K562 (cell line): ENCODE measurements around the gene ZNF408. TPM values are rescaled to one million over a fixed set of nuclear protein-coding genes. Genes with fewer than 3 reads are reported as not detected.

Experiments used
- ATAC-seq: fragments of 200-7000 bp; cut with Tn5 transposase; 3 replicates; pipeline ENCODE4 v1.9.1; 2020; ENCODE audit warnings: moderate library complexity
- BruUV-seq: library from RNA; stranded (reverse); fragments of 400-500 nt; replicated peaks from 2 replicates; lab custom pipeline; 2021; lab: Mats Ljungman, UMichigan
- CTCF ChIA-PET: fragments of 300-600 bp; formaldehyde crosslinking; extraction: SDS; loops from one replicate; lab custom pipeline; 2021; ENCODE audit warnings: low intra/inter-chr PET ratio; lab: Yijun Ruan, JAX
- POLR2A ChIA-PET: fragments of 300-600, 350-650 bp; sonication (Branson Sonifier 250); formaldehyde crosslinking; extraction: SDS; loops from one replicate; lab custom pipeline; 2021; ENCODE audit warnings: antibody characterized with exemption, inconsistent platforms; lab: Yijun Ruan, JAX
- DNase-seq, 4 experiments: peaks; one replicate each; pipeline versions ENCODE4 v3.0.0 to v3.0.0-alpha.2; 2011 to 2018; ENCODE audit warnings: low spot score in 3 of 4, mixed read lengths in 3 of 4; ENCODE audit errors: extremely low read depth in 1 of 4
- FAIRE-seq: peaks from 2 replicates; lab custom pipeline; 2011; peaks lifted over from hg19 to GRCh38; lab: Jason Lieb, UNC
- H2AFZ ChIP-seq: 2 replicates; pipeline ENCODE4 v1.6.0; 2011; ENCODE audit warnings: low read depth, low read length, control low read depth, inconsistent platforms
- H3K27ac ChIP-seq: fragments of 200-600 bp; 3 replicates; pipeline ENCODE4 v1.8.0; 2011; ENCODE audit warnings: low read depth, mild to moderate bottlenecking, control low read depth, inconsistent platforms, low read length, moderate library complexity, mixed read lengths; ENCODE audit errors: extremely low read depth
- H3K27me3 ChIP-seq, 2 experiments: fragments of 300-600 bp in 1 of 2; 2 replicates in 1 of 2; 3 replicates in 1 of 2; pipeline versions ENCODE4 v1.6.0 to v1.8.0; 2011; ENCODE audit warnings: inconsistent platforms in 2 of 2, low read length in 2 of 2, mild to moderate bottlenecking in 1 of 2, mixed read lengths in 1 of 2, moderate library complexity in 1 of 2; ENCODE audit not compliant: control insufficient read depth in 2 of 2, insufficient read depth in 2 of 2
- H3K36me3 ChIP-seq: fragments of 300-600 bp; 3 replicates; pipeline ENCODE4 v1.8.0; 2011; ENCODE audit warnings: mild to moderate bottlenecking, low read length, inconsistent platforms; ENCODE audit not compliant: control insufficient read depth, insufficient read depth
- H3K4me1 ChIP-seq, 2 experiments: fragments of 200-600 bp in 1 of 2; replicated peaks in 1 of 2; 2 replicates in 1 of 2; 3 replicates in 1 of 2; pipeline versions ENCODE4 v1.5.1 to v1.8.0; 2011; ENCODE audit warnings: inconsistent platforms in 2 of 2, low read length in 2 of 2, mild to moderate bottlenecking in 1 of 2, mixed read lengths in 1 of 2, moderate library complexity in 1 of 2; ENCODE audit not compliant: control insufficient read depth in 2 of 2, insufficient read depth in 2 of 2
- H3K4me2 ChIP-seq: 2 replicates; pipeline ENCODE4 v1.6.1; 2011; ENCODE audit warnings: low read length, control low read depth, inconsistent platforms, mixed read lengths; ENCODE audit not compliant: insufficient read depth
- H3K4me3 ChIP-seq: fragments of 200-600 bp; sonication (generic), shearing (Covaris generic); 2 replicates; pipeline ENCODE4 v1.5.1; 2016; ENCODE audit warnings: control low read depth, inconsistent platforms
- H3K79me2 ChIP-seq: fragments of 200-600 bp; 3 replicates; pipeline ENCODE4 v1.8.0; 2011; ENCODE audit warnings: low read length, inconsistent platforms; ENCODE audit not compliant: control insufficient read depth, insufficient read depth
- H3K9ac ChIP-seq, 2 experiments: 2 replicates each; pipeline versions ENCODE4 v1.6.0 to v1.6.1; 2011; ENCODE audit warnings: low read depth in 2 of 2, low read length in 2 of 2, control low read depth in 1 of 2, inconsistent platforms in 1 of 2, mild to moderate bottlenecking in 1 of 2, mixed read lengths in 1 of 2; ENCODE audit not compliant: insufficient read depth in 1 of 2
- H3K9me1 ChIP-seq: one replicate; pipeline ENCODE4 v1.6.0; 2011; ENCODE audit warnings: inconsistent platforms, mild to moderate bottlenecking, low read length, moderate library complexity; ENCODE audit not compliant: control insufficient read depth, insufficient read depth
- H3K9me3 ChIP-seq: replicated peaks from 2 replicates; pipeline ENCODE4 v1.5.1; 2011; ENCODE audit warnings: low read depth, low read length, inconsistent platforms; ENCODE audit not compliant: control insufficient read depth, insufficient read depth
- H4K20me1 ChIP-seq: replicated peaks from 2 replicates; pipeline ENCODE4 v1.6.1; 2011; ENCODE audit warnings: low read length, inconsistent platforms, mixed read lengths; ENCODE audit not compliant: control insufficient read depth, insufficient read depth
- CAMTA2 ChIP-seq: fragments of 250-450 bp; sonication (Bioruptor Pico); conservative IDR thresholded peaks from 2 replicates; pipeline ENCODE4 v1.5.1; 2022
- CEBPZ ChIP-seq: fragments of 150-350 bp; IDR thresholded peaks from 2 replicates; pipeline ENCODE4 v1.6.1; 2014; ENCODE audit warnings: low read depth, mild to moderate bottlenecking, low read length, borderline replicate concordance
- ID3 ChIP-seq, 2 experiments: fragments of 250-450 bp in 1 of 2; fragments of 450-650 bp in 1 of 2; sonication (Bioruptor Pico) in 1 of 2; IDR thresholded peaks; 2 replicates each; pipeline versions ENCODE4 v1.6.1 to v1.8.0; 2016 to 2021; ENCODE audit warnings: mild to moderate bottlenecking in 2 of 2, moderate library complexity in 2 of 2, missing compliant biosample characterization in 1 of 2, missing genetic modification characterization in 1 of 2
- OTX1 ChIP-seq: fragments of 450-650 bp; formaldehyde crosslinking; IDR thresholded peaks from 2 replicates; pipeline ENCODE4 v1.4.0; 2022; ENCODE audit warnings: mild to moderate bottlenecking
- PATZ1 ChIP-seq: fragments of 250-450 bp; sonication (Bioruptor Pico); IDR thresholded peaks from 2 replicates; pipeline ENCODE4 v1.5.0; 2020; ENCODE audit warnings: mild to moderate bottlenecking, borderline replicate concordance
- PKNOX1 ChIP-seq: fragments of 450-650 bp; IDR thresholded peaks from 2 replicates; pipeline ENCODE4 v1.6.1; 2016
- SAP30 ChIP-seq: fragments of 200-600 bp; sonication (generic); IDR thresholded peaks from 2 replicates; pipeline ENCODE4 v1.6.1; 2012; ENCODE audit warnings: borderline replicate concordance, low read depth, mild to moderate bottlenecking, moderate library complexity, low read length, control low read depth, inconsistent platforms; ENCODE audit not compliant: insufficient read depth, poor library complexity, severe bottlenecking
- SIN3A ChIP-seq, 2 experiments: fragments of 150-350 bp in 1 of 2; IDR thresholded peaks; 2 replicates each; pipeline ENCODE4 v1.6.1; 2011 to 2016; ENCODE audit warnings: borderline replicate concordance in 2 of 2, low read depth in 2 of 2, low read length in 2 of 2, mild to moderate bottlenecking in 2 of 2, moderate library complexity in 2 of 2; ENCODE audit not compliant: control insufficient read depth in 1 of 2
- TCF3 ChIP-seq: sonication (generic); formaldehyde crosslinking; IDR thresholded peaks from 2 replicates; pipeline ENCODE4 v1.4.0; 2020; ENCODE audit warnings: mild to moderate bottlenecking, missing genetic modification reagents
- THRAP3 ChIP-seq: fragments of 450-650 bp; IDR thresholded peaks from 2 replicates; pipeline ENCODE4 v1.6.1; 2016; ENCODE audit warnings: mild to moderate bottlenecking, inconsistent platforms, borderline replicate concordance
- ZNF274 ChIP-seq: IDR thresholded peaks from 2 replicates; pipeline ENCODE4 v1.6.1; 2011; ENCODE audit warnings: low read depth, mild to moderate bottlenecking, low read length, moderate library complexity, borderline replicate concordance
- ZNF764 ChIP-seq: fragments of 250-450 bp; sonication (Bioruptor Pico); IDR thresholded peaks from 2 replicates; pipeline ENCODE4 v1.4.0; 2020; ENCODE audit warnings: low read depth, mild to moderate bottlenecking, moderate library complexity
- WGBS: fragments of 100-300 bp; shearing (Covaris generic); methylation state at CpG from one replicate; pipeline ENCODE4 v1.1.6; 2016; ENCODE audit warnings: low coverage, mixed read lengths; ENCODE audit not compliant: insufficient coverage; ENCODE audit errors: missing lambda C conversion rate; 5-methylcytosine and 5-hydroxymethylcytosine counted together
- in situ Hi-C: fragments of 300-500 bp; cut with MboI; formaldehyde crosslinking; loops from 4 replicates; pipeline ENCODE4 v1.15.0; 2018; ENCODE audit warnings: inconsistent platforms, mixed read lengths
- intact Hi-C: fragments of 100-400 bp; cut with micrococcal nuclease; formaldehyde crosslinking; loops from 2 replicates; pipeline ENCODE4 v1.14.2; 2022
- polyA plus RNA-seq, 8 experiments: library from polyadenylated mRNA; depleted of rRNA in 4 of 8; stranded (reverse) in 5 of 8; unstranded in 3 of 8; fragments of >200 nt; fragmentation: Nextera tagmentation in 2 of 8; fragmentation: Illumina TruSeq in 1 of 8; extraction: Ambion mirVana in 2 of 8; extraction: Trizol in 1 of 8; gene quantifications; 2 replicates each; pipeline versions ENCODE4 v1.2.1 to v1.2.3, GENCODE V29; 2011 to 2014; ENCODE audit warnings: inconsistent platforms in 1 of 8, missing spikeins in 1 of 8
- total RNA-seq, 7 experiments: library from RNA; depleted of rRNA in 6 of 7; stranded (reverse); fragments of >200 nt in 6 of 7; fragmentation: Illumina TruSeq in 2 of 7; extraction: Trizol in 2 of 7; gene quantifications; 2 replicates each; pipeline versions ENCODE4 v1.2.1 to v1.2.3, GENCODE V29; 2011 to 2021; ENCODE audit warnings: low replicate concordance in 1 of 7

The ZNF408 gene
- total and polyA plus RNA-seq, 9 of the 15 experiments (the other 6 are each of a cell fraction or from before 2014, with no cell fraction given): 0.15 to 18.4 (median 7.4) TPM

GRCh38 chr11:46679241-46680163, 21.3 kb upstream of the ZNF408 start:
- Histone ChIP-seq H3K9me1 (peaks cover 2% of the 10 kb centered on the region), H3K9me3 (no peaks in the 10 kb centered on the region), H3K4me3 (no peak overlapping the region), H3K36me3 (peaks cover 44% of the 10 kb centered on the region; the same call in 2 of the 3 replicates), H3K9ac (no peak overlapping the region), H3K27ac (no peak overlapping the region), H3K79me2 (no peaks in the 10 kb centered on the region), H4K20me1 (no peaks in the 10 kb centered on the region), H3K4me1 (peaks cover 0 to 4% of the 10 kb centered on the region in 2 experiments; a peak in 2 of 5 replicates), H3K27me3 (no peaks in the 10 kb centered on the region), H2AFZ (no peak overlapping the region), H3K4me2 (no peak overlapping the region)
- POLR2A ChIA-PET: interaction anchor here (0.6 kb wide), 1 partner anchor 61 kb away, joined by 3 read pairs; no protein-coding TSS in a partner anchor
- WGBS: 87% methylated on average over 17 of the region's 26 CpGs
- intact Hi-C loops (no loop called here), in situ Hi-C loops (no loop called here)
- DNase-seq: no peak
- no peak for ATAC-seq
- CTCF ChIA-PET: no interaction called here
- no peak for FAIRE-seq
- BruUV-seq: no TSS peak
- TF ChIP-seq SIN3A (IDR thresholded peaks at IDR 0.05; ENCODE audit: borderline replicate concordance in 2 of 2, control insufficient read depth in 1 of 2, low read depth in 2 of 2, low read length in 2 of 2) (no peak), ID3 (CRISPR knock-in tag; IDR thresholded peaks at IDR 0.05) (no peak), ID3 (tag; IDR thresholded peaks at IDR 0.05) (no peak), OTX1 (no peak), CEBPZ (no peak), THRAP3 (no peak), PKNOX1 (no peak), ZNF764 (no peak), SAP30 (no peak), CAMTA2 (CRISPR knock-in tag) (no peak), PATZ1 (CRISPR knock-in tag) (no peak), ZNF274 (no peak), TCF3 (CRISPR knock-in tag) (no peak)
